Raji (cell line): ENCODE data around the gene DSCAML1.

Experiments
- POLR2A ChIP-seq: IDR thresholded peaks from 2 replicates; pipeline ENCODE4 v1.6.1; 2011; ENCODE audit warnings: low read depth, low read length, control low read depth; ENCODE audit not compliant: insufficient read depth

Gene DSCAML1

DNA sequence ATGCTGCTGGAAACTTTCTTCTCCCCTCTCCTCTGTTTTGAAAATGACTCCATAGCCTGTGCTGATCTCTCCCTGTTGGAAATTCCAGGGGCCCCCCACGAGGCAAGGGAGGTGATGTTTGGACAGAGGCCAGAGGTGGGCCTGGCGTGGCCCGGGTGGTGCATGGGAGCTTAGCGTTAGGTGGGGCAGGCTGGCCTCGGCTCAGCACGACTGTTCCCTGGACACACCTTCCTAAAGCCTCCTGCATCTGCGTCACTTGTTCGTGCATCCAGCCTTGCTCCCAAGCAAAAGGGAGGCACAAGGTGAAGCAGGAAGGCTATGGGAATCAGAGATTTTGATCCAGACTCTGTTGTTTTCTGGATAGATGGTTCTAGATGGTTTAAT lies 334.2 kb downstream of the DSCAML1 start:
- no peak for TF ChIP-seq POLR2A

GRCh38 chr11:117462183-117462863 lies 334.7 kb downstream of the DSCAML1 start:
- no peak for TF ChIP-seq POLR2A

- no peak for TF ChIP-seq POLR2A
Measured at GRCh38 chr11:117461396-117462182, 335.4 kb downstream of the DSCAML1 start.

GRCh38 chr11:117459979-117460300 lies 337.1 kb downstream of the DSCAML1 start:
- no peak for TF ChIP-seq POLR2A

DNA sequence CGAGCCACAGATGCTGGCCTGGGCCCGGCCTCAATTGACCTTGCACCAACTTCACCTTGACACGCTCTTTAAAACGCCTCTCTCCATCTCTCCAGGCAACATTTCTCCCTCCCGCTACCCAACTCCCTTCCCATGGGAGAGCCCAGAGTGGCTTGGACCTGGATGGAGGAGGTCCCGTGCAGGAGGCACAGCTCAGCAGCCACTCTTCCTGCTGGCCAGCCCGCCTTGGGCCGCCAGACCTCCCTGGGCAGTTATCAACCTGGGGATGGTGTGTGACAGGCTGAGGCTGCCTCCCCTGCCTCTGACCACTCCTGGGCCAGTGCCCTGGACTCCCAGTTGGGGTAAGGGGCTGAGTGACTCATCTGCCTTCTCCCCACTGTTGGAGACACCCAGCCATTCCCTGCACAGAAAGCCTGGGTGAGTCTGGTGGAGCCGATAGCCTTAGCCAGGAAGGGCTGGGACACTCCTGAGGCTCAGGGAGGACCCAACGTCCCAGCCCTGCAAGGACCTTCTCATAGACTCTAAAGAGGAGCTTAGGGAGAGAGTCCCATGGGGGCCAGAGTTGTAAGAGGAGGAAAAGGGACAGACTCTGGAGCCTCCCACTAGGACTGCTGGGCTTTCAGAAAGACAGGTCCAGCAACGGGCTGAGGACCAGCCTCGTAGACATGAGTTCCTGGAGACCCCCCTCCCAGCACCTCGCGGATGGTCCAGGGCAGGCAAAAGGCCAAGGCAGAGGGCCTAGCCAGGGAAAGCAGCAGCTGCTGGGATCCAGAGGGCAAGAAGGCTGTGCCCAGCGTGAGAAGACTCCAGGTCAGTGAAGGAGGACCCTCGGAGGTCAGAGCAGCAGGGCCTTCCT lies 337.7 kb downstream of the DSCAML1 start:
- TF ChIP-seq POLR2A = no peak

DNA sequence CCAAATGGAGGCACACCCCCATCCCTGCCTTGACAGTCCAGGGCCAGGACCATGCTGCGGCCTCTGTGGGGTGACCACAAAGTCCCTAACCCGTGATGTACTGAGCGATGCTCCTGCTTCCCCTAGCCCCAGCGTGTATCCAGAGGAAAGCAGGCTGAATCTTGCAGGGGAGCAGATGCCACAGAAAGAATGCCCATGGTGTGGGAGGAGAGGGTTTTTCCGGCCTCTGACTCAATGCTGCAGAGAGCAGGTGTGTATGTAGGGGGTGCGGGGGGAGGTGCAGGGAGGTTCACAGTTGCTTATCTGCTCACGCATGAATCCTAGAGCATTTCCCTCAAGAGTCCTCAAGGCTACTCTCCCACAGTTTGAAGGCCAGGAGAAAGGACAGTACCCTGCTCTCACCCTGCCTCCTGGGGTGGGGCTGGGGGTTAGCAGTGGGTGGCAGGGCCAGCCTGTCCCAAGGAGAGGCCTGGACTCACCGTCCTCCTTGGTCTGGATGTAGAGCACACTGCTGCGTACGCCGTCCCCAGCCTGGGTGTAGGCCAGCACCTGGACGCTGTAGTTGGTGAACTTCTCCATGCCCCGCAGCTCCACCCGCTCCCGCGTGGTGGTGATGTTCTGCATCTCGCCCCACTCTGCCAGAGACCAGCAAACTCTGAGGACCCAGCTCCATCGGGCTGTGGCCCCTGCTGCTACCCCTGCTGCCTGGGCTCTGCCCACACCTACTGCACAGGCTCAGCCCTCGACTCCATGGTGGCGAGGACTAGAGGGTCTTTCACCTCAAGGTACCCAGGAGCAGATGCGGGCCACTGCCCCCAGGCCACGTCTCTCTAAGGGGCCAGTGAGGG lies 338.5 kb downstream of the DSCAML1 start:
- TF ChIP-seq POLR2A = no peak

DNA sequence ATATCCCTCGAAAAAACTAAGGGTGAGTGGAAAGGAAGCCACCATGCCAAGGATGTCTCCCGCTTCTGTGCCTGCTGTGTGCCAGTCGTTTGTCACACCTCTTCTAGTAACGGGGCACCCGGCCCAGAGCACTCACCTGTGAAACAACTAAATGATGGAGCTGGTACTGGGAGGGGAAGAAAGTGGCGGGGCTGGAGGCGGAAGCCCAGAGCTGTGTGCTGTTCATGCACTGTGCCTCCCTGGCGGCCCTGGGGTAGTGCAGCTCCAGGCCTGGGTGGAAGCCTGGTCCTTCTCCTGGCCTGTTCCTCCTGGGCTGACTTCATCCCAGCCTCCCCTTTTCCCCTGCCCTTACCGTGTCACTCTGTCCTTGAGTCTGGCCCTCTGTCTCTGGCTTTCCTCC lies 339.2 kb downstream of the DSCAML1 start:
- no peak for TF ChIP-seq POLR2A

DNA sequence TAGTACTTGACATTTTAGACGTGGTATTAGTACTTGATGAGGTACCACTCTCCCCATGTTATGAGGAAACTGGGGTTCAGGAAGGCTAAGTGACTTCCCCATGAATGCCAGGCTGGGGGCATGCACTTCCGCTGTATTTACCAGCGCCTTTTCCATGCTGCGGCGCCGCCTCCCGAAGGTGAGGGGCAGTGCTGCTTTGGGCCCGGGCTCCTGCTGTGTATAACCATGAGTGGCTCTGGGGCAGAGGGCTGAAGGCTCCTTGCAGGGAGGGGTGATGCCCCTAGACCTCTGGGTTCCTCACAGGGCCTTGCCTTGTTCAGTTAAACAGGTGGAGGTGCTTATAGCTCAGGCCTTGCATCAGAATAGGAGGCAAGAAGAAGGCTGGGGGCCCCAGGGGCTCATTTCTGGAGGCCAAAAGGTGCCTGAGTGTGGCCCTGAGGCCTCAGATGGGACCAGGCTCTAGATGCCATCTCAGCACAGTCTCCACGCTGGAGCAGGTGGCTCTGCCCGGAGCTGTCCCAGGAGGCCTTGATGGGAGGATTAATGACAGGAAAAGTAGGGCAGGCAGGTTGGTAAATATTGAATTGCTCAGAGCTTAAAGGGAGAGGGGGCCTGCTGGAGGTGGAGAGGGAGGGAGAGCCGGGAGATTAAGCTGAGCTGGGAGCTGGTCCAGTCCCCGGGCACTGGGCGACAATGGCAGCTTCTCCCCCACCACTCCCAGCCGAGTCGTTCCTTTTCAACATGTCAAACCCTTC lies 339.8 kb downstream of the DSCAML1 start:
- TF ChIP-seq POLR2A = no peak

- TF ChIP-seq POLR2A = no peak
Measured at GRCh38 chr11:117456027-117456720, 340.8 kb downstream of the DSCAML1 start.

DNA sequence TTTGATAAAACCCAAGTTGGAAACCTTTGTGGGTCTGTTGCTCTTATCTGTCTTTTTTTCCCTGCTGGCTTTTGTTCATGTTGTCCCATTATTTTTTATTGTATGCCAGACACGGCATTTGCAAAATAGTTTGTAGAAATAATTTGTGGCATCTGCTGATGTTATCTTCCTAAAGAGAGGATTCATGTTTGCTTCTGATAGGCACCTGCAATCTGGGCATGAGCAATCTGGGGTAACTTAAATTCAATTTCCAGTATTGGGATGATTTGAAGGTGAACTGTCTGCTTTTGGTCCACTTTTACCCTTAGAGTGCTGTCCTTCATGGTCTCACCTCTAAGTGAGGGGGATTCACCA lies 342.5 kb downstream of the DSCAML1 start:
- TF ChIP-seq POLR2A = no peak

GRCh38 chr11:117453886-117454563 lies 343.0 kb downstream of the DSCAML1 start:
- TF ChIP-seq POLR2A = no peak

- TF ChIP-seq POLR2A = no peak
Measured at GRCh38 chr11:117449111-117449693, 347.8 kb downstream of the DSCAML1 start.
